Stomach (tissue), 9 donors: ENCODE measurements around the gene PTPRK. TPM values are rescaled to one million over a fixed set of nuclear protein-coding genes. Genes with fewer than 3 reads are reported as not detected.

Experiments used
- DNase-seq, 2 donors: peaks; one replicate each; pipeline versions ENCODE4 v3.0.0 to v3.0.0-alpha.2; 2013 to 2019
- H3K27ac ChIP-seq, 5 donors: fragments of 200-600 bp in 4 of 5; sonication (generic) in 4 of 5; one replicate each; pipeline ENCODE4 v1.5.1; 2013 to 2019; ENCODE audit warnings: mild to moderate bottlenecking in 1 of 5, moderate library complexity in 1 of 5
- H3K27me3 ChIP-seq, 3 donors: fragments of 200-600 bp; sonication (generic); one replicate each; pipeline ENCODE4 v1.5.1; 2017 to 2019; ENCODE audit warnings: mixed run types in 1 of 3
- H3K36me3 ChIP-seq, 4 donors: fragments of 200-600 bp; sonication (generic); 1 replicate in 3 of 4; 2 replicates in 1 of 4; pipeline ENCODE4 v1.5.1; 2016 to 2019
- H3K4me1 ChIP-seq, 4 donors: fragments of 200-600 bp; sonication (generic); one replicate each; pipeline ENCODE4 v1.5.1; 2016 to 2019
- H3K4me3 ChIP-seq, 4 donors: fragments of 200-600 bp; sonication (generic) in 3 of 4; one replicate each; pipeline ENCODE4 v1.5.1; 2016 to 2019; ENCODE audit warnings: mild to moderate bottlenecking in 1 of 4
- H3K9me3 ChIP-seq, 4 donors: fragments of 200-600 bp; sonication (generic); one replicate each; pipeline ENCODE4 v1.5.1; 2016 to 2019
- CTCF ChIP-seq, 7 experiments: fragments of 450-650 bp in 4 of 7; fragments of 200-600 bp in 3 of 7; sonication (generic) in 3 of 7; IDR thresholded peaks; one replicate each; pipeline ENCODE4 v1.5.1; 2016 to 2019; ENCODE audit warnings: antibody characterized with exemption in 7 of 7, control low read depth in 2 of 7, mild to moderate bottlenecking in 1 of 7
- EP300 ChIP-seq: sonication (generic); formaldehyde crosslinking; IDR thresholded peaks from one replicate; pipeline ENCODE4 v1.6.1; 2017; ENCODE audit warnings: antibody characterized with exemption
- POLR2A ChIP-seq, 4 donors: fragments of 450-650 bp; IDR thresholded peaks; one replicate each; pipeline ENCODE4 v1.6.1; 2016; ENCODE audit warnings: antibody characterized with exemption in 4 of 4, control low read depth in 2 of 4, mild to moderate bottlenecking in 1 of 4, moderate library complexity in 1 of 4
- POLR2AphosphoS5 ChIP-seq, 3 donors: sonication (generic); formaldehyde crosslinking; IDR thresholded peaks; one replicate each; pipeline ENCODE4 v1.6.1; 2016; ENCODE audit warnings: antibody characterized with exemption in 3 of 3
- WGBS, 5 donors: extraction: QIAGEN DNeasy Blood & Tissue Kit in 3 of 5; methylation state at CpG; one replicate each; pipeline versions ENCODE4 v1.1.5 to v1.1.7; 2013 to 2018; 5-methylcytosine and 5-hydroxymethylcytosine counted together
- intact Hi-C: fragments of 100-400 bp; cut with DNase I; formaldehyde crosslinking; loops from one replicate; pipeline ENCODE4 v1.15.1; 2023; ENCODE audit warnings: low total_unique reads
- polyA plus RNA-seq, 3 donors: library from polyadenylated mRNA; stranded (reverse); fragments of 200-250 nt; gene quantifications; one replicate each; pipeline ENCODE4 v1.2.3, GENCODE V29; 2013
- total RNA-seq, 5 donors: library from RNA; depleted of rRNA; stranded (reverse); fragments of >200 nt; gene quantifications; one replicate each; pipeline versions ENCODE4 v1.1.0 to v1.2.3, GENCODE V29; 2014 to 2016
- donor health status: healthy with polysubstance abuse.
- donor health status: Bipolar disorder and iron deficiency.
- donor health status: healthy.

PTPRK gene
- total and polyA plus RNA-seq, 8 donors = 7.0 to 644 (median 114) TPM

GRCh38 chr6:127923135-127923534 is 597.3 kb downstream of the PTPRK start:
- intact Hi-C loops = no loop called here
- Histone ChIP-seq H3K36me3 (no peaks in the 10 kb centered on the region), H3K4me3 (no peak overlapping the region), H3K4me1 (no peaks in the 10 kb centered on the region), H3K9me3 (peaks cover 4 to 24% (median 11%) of the 10 kb centered on the region in 4 donors), H3K27ac (no peak overlapping the region), H3K27me3 (no peaks in the 10 kb centered on the region)
- no peak for DNase-seq
- no peak for TF ChIP-seq CTCF (IDR thresholded peaks at IDR 0.05)
- TF ChIP-seq POLR2A (IDR thresholded peaks at IDR 0.05) = no peak
- no peak for TF ChIP-seq POLR2AphosphoS5 (IDR thresholded peaks at IDR 0.05)
- no peak for TF ChIP-seq EP300
- WGBS, 5 donors = 81 to 84% (median 84%) methylated on average over 2 of the region's 2 CpGs

- Histone ChIP-seq H3K4me3 (no peak overlapping the region), H3K27me3 (no peaks in the 10 kb centered on the region), H3K27ac (no peak overlapping the region), H3K36me3 (no peaks in the 10 kb centered on the region), H3K4me1 (no peaks in the 10 kb centered on the region), H3K9me3 (peaks cover 4 to 23% (median 11%) of the 10 kb centered on the region in 4 donors)
- TF ChIP-seq EP300 (no peak), POLR2A (IDR thresholded peaks at IDR 0.05) (no peak), POLR2AphosphoS5 (IDR thresholded peaks at IDR 0.05) (no peak), CTCF (IDR thresholded peaks at IDR 0.05) (no peak)
- DNase-seq = no peak
- intact Hi-C loops = no loop called here
- WGBS, 5 donors = 93 to 99% (median 94%) methylated on average over 6 of the region's 6 CpGs
Observed at GRCh38 chr6:127921982-127922381, 598.4 kb downstream of the PTPRK start.

- DNase-seq = no peak
- H3K4me3 ChIP-seq = no peak overlapping the region
- no peaks in the 10 kb centered on the region for H3K27me3 ChIP-seq
- intact Hi-C loops = no loop called here
- H3K36me3 ChIP-seq = no peaks in the 10 kb centered on the region
- TF ChIP-seq EP300 (no peak), CTCF (IDR thresholded peaks at IDR 0.05) (no peak), POLR2A (IDR thresholded peaks at IDR 0.05) (no peak), POLR2AphosphoS5 (IDR thresholded peaks at IDR 0.05) (no peak)
- H3K27ac ChIP-seq = no peak overlapping the region
- no peaks in the 10 kb centered on the region for H3K4me1 ChIP-seq
- 48 to 66% (median 54%) methylated on average over 3 of the region's 3 CpGs for WGBS, 5 donors
- peaks cover 0 to 11% (median 1%) of the 10 kb centered on the region in 4 donors for H3K9me3 ChIP-seq
Observed at GRCh38 chr6:127920804-127921203, 599.6 kb downstream of the PTPRK start.
